H1 (cell line): ENCODE results near the gene CAMK2D. TPM values are rescaled to one million over a fixed set of nuclear protein-coding genes. Genes with fewer than 3 reads are reported as not detected.

Experiments
- CTCF ChIA-PET: fragments of 300-600 bp; sonication (Branson Sonifier 250); formaldehyde crosslinking; loops from one replicate; lab custom pipeline; 2021; ENCODE audit not compliant: partially characterized antibody; lab: Charles Lee
- POLR2A ChIA-PET: fragments of 300-600 bp; sonication (Branson Sonifier 250); formaldehyde crosslinking; loops from one replicate; lab custom pipeline; 2021; ENCODE audit warnings: inconsistent platforms; ENCODE audit not compliant: partially characterized antibody; lab: Charles Lee
- DNase-seq, 2 experiments: peaks; one replicate each; pipeline versions ENCODE4 v3.0.0 to v3.0.0-alpha.2; 2010 to 2022; ENCODE audit warnings: low spot score in 2 of 2, low read depth in 1 of 2, mixed read lengths in 1 of 2
- FAIRE-seq: peaks from 2 replicates; lab custom pipeline; 2011; peaks lifted over from hg19 to GRCh38; lab: Jason Lieb, UNC
- H2AFZ ChIP-seq: 2 replicates; pipeline ENCODE4 v1.8.1; 2012; ENCODE audit warnings: low read length, inconsistent platforms
- H2AK5ac ChIP-seq: 2 replicates; pipeline ENCODE4 v1.6.1; 2013; ENCODE audit warnings: low read depth, low read length
- H2BK120ac ChIP-seq: replicated peaks from 2 replicates; pipeline ENCODE3; 2013; ENCODE audit warnings: low read depth, low read length, inconsistent platforms
- H2BK12ac ChIP-seq: 2 replicates; pipeline ENCODE4 v1.6.1; 2013; ENCODE audit warnings: low read depth, low read length
- H2BK15ac ChIP-seq: 2 replicates; pipeline ENCODE4 v1.6.1; 2013; ENCODE audit warnings: low read length
- H2BK20ac ChIP-seq: 2 replicates; pipeline ENCODE4 v1.6.1; 2013; ENCODE audit warnings: low read length
- H2BK5ac ChIP-seq: 2 replicates; pipeline ENCODE4 v1.6.1; 2013; ENCODE audit warnings: low read depth, low read length
- H3K14ac ChIP-seq: 2 replicates; pipeline ENCODE4 v1.6.1; 2013; ENCODE audit warnings: inconsistent platforms; ENCODE audit not compliant: insufficient read length
- H3K18ac ChIP-seq: 2 replicates; pipeline ENCODE4 v1.6.1; 2013; ENCODE audit warnings: low read length; ENCODE audit errors: extremely low read depth
- H3K23ac ChIP-seq: 2 replicates; pipeline ENCODE4 v1.6.1; 2013; ENCODE audit warnings: inconsistent platforms; ENCODE audit not compliant: insufficient read length
- H3K23me2 ChIP-seq: 2 replicates; pipeline ENCODE4 v1.6.1; 2013; ENCODE audit warnings: low read depth, low read length
- H3K27ac ChIP-seq: 2 replicates; pipeline ENCODE4 v1.6.1; 2011; ENCODE audit warnings: low read depth, low read length, inconsistent platforms
- H3K27me3 ChIP-seq, 4 experiments: replicated peaks in 1 of 4; 1 replicate in 1 of 4; 2 replicates in 3 of 4; pipeline versions ENCODE4 v1.6.1 to v1.8.1; 2011 to 2013; ENCODE audit warnings: low read length in 3 of 4, mild to moderate bottlenecking in 3 of 4, inconsistent platforms in 2 of 4, mixed read lengths in 2 of 4, moderate library complexity in 1 of 4; ENCODE audit not compliant: control insufficient read depth in 3 of 4, insufficient read depth in 3 of 4; ENCODE audit errors: extremely low read depth in 1 of 4
- H3K36me3 ChIP-seq, 4 experiments: 2 replicates each; pipeline versions ENCODE4 v1.6.1 to v1.8.1; 2011 to 2013; ENCODE audit warnings: mild to moderate bottlenecking in 4 of 4, low read length in 3 of 4, moderate library complexity in 2 of 4, control low read depth in 1 of 4, inconsistent platforms in 1 of 4; ENCODE audit not compliant: insufficient read depth in 4 of 4, control insufficient read depth in 2 of 4
- H3K4ac ChIP-seq: replicated peaks from 2 replicates; pipeline ENCODE3; 2013; ENCODE audit warnings: low read length, low read depth, mixed read lengths, inconsistent platforms; ENCODE audit not compliant: insufficient read length
- H3K4me1 ChIP-seq, 4 experiments: replicated peaks in 1 of 4; 1 replicate in 1 of 4; 2 replicates in 3 of 4; pipeline versions ENCODE4 v1.6.1 to v1.8.1; 2011 to 2013; ENCODE audit warnings: low read length in 3 of 4, inconsistent platforms in 2 of 4, mixed read lengths in 1 of 4; ENCODE audit not compliant: insufficient read depth in 4 of 4, control insufficient read depth in 3 of 4
- H3K4me2 ChIP-seq, 2 experiments: 2 replicates each; pipeline versions ENCODE4 v1.6.1 to v1.8.1; 2011 to 2013; ENCODE audit warnings: low read depth in 2 of 2, low read length in 2 of 2, control low read depth in 1 of 2, inconsistent platforms in 1 of 2, mild to moderate bottlenecking in 1 of 2; ENCODE audit not compliant: insufficient read depth in 1 of 2
- H3K4me3 ChIP-seq, 4 experiments: fragments of 200-600, 300-600 bp in 1 of 4; sonication (generic), shearing (Covaris generic), sonication (Bioruptor Twin) in 1 of 4; 2 replicates each; pipeline versions ENCODE4 v1.5.1 to v1.8.1; 2011 to 2016; ENCODE audit warnings: low read length in 4 of 4, low read depth in 3 of 4, control low read depth in 2 of 4, inconsistent platforms in 2 of 4, mild to moderate bottlenecking in 2 of 4, mixed read lengths in 1 of 4, moderate library complexity in 1 of 4; ENCODE audit not compliant: insufficient read depth in 2 of 4; ENCODE audit errors: extremely low read depth in 1 of 4
- H3K56ac ChIP-seq: replicated peaks from 2 replicates; pipeline ENCODE3; 2013; ENCODE audit warnings: low read depth, mild to moderate bottlenecking, mixed read lengths, low read length, inconsistent platforms; ENCODE audit not compliant: insufficient read length
- H3K79me1 ChIP-seq: 2 replicates; pipeline ENCODE4 v1.6.1; 2013; ENCODE audit warnings: low read depth, low read length, control low read depth
- H3K79me2 ChIP-seq, 2 experiments: 2 replicates each; pipeline versions ENCODE4 v1.6.1 to v1.8.1; 2012 to 2013; ENCODE audit warnings: low read length in 2 of 2, mild to moderate bottlenecking in 2 of 2, inconsistent platforms in 1 of 2; ENCODE audit not compliant: insufficient read depth in 2 of 2, control insufficient read depth in 1 of 2
- H3K9ac ChIP-seq, 4 experiments: replicated peaks in 1 of 4; 1 replicate in 1 of 4; 2 replicates in 3 of 4; pipeline versions ENCODE4 v1.6.1 to v1.8.1; 2011 to 2013; ENCODE audit warnings: low read depth in 3 of 4, low read length in 3 of 4, control low read depth in 2 of 4, mild to moderate bottlenecking in 2 of 4, moderate library complexity in 2 of 4, inconsistent platforms in 1 of 4; ENCODE audit errors: extremely low read depth in 1 of 4
- H3K9me3 ChIP-seq, 2 experiments: 2 replicates each; pipeline versions ENCODE4 v1.6.1 to v1.8.1; 2012 to 2013; ENCODE audit warnings: mild to moderate bottlenecking in 2 of 2, moderate library complexity in 2 of 2, control low read depth in 1 of 2, inconsistent platforms in 1 of 2, low read depth in 1 of 2, low read length in 1 of 2, mixed read lengths in 1 of 2; ENCODE audit not compliant: insufficient read depth in 2 of 2
- H4K20me1 ChIP-seq, 2 experiments: replicated peaks in 1 of 2; 2 replicates each; pipeline versions ENCODE3 to v1.8.1; 2011 to 2013; ENCODE audit warnings: inconsistent platforms in 2 of 2, low read length in 2 of 2, mild to moderate bottlenecking in 1 of 2; ENCODE audit not compliant: insufficient read depth in 2 of 2, control insufficient read depth in 1 of 2
- H4K5ac ChIP-seq: 2 replicates; pipeline ENCODE4 v1.6.1; 2013; ENCODE audit warnings: low read length, low read depth, mixed read lengths, inconsistent platforms; ENCODE audit not compliant: insufficient read length
- H4K8ac ChIP-seq: 2 replicates; pipeline ENCODE4 v1.8.0; 2013; ENCODE audit warnings: mild to moderate bottlenecking, moderate library complexity, low read length, inconsistent platforms; ENCODE audit not compliant: insufficient read depth; ENCODE audit errors: extremely low read depth
- H4K91ac ChIP-seq: replicated peaks from 2 replicates; pipeline ENCODE3; 2013; ENCODE audit warnings: low read length, mixed read lengths, inconsistent platforms; ENCODE audit not compliant: insufficient read length
- BACH1 ChIP-seq: IDR thresholded peaks from 2 replicates; pipeline ENCODE4 v1.6.1; 2012; ENCODE audit warnings: low read length, improper control_type of control experiment
- CHD1 ChIP-seq: IDR thresholded peaks from 2 replicates; pipeline ENCODE4 v1.6.1; 2012; ENCODE audit warnings: low read depth, low read length, improper control_type of control experiment
- GABPA ChIP-seq: IDR thresholded peaks from 2 replicates; pipeline ENCODE4 v1.6.1; 2011; ENCODE audit warnings: mild to moderate bottlenecking, low read length, moderate library complexity, borderline replicate concordance; ENCODE audit not compliant: insufficient read depth
- HDAC2 ChIP-seq, 2 experiments: fragments of 300-600 bp in 1 of 2; sonication (generic) in 1 of 2; IDR thresholded peaks; 2 replicates each; pipeline ENCODE4 v1.6.1; 2011 to 2012; ENCODE audit warnings: low read depth in 2 of 2, low read length in 2 of 2, mild to moderate bottlenecking in 2 of 2, moderate library complexity in 2 of 2, borderline replicate concordance in 1 of 2, inconsistent platforms in 1 of 2
- KDM1A ChIP-seq: fragments of 200-600, 300-600 bp; sonication (generic); IDR thresholded peaks from 2 replicates; pipeline ENCODE4 v1.7.1; 2016; ENCODE audit warnings: mild to moderate bottlenecking, low read length, borderline replicate concordance
- KDM4A ChIP-seq: IDR thresholded peaks from one replicate; pipeline ENCODE4 v1.7.1; 2012; ENCODE audit warnings: low read depth, mild to moderate bottlenecking, moderate library complexity, low read length, inconsistent platforms; ENCODE audit not compliant: severe bottlenecking
- SIN3A ChIP-seq, 2 experiments: IDR thresholded peaks in 1 of 2; conservative IDR thresholded peaks in 1 of 2; 2 replicates each; pipeline ENCODE4 v1.6.1; 2011 to 2012; ENCODE audit warnings: low read length in 2 of 2, improper control_type of control experiment in 1 of 2, low read depth in 1 of 2, mild to moderate bottlenecking in 1 of 2
- SIRT6 ChIP-seq: IDR thresholded peaks from one replicate; pipeline ENCODE4 v1.7.1; 2012; ENCODE audit warnings: low read length, inconsistent platforms
- SP2 ChIP-seq: IDR thresholded peaks from 2 replicates; pipeline ENCODE4 v1.6.1; 2012; ENCODE audit warnings: mild to moderate bottlenecking, low read length, inconsistent platforms
- TEAD4 ChIP-seq: IDR thresholded peaks from 2 replicates; pipeline ENCODE4 v1.6.1; 2012; ENCODE audit warnings: low read depth, low read length, inconsistent platforms, mixed read lengths
- YY1 ChIP-seq: IDR thresholded peaks from 2 replicates; pipeline ENCODE4 v1.6.1; 2011; ENCODE audit warnings: low read depth, mild to moderate bottlenecking, low read length
- ZNF274 ChIP-seq: IDR thresholded peaks from 2 replicates; pipeline ENCODE4 v1.7.0; 2012; ENCODE audit warnings: low read length, borderline replicate concordance; ENCODE audit errors: extremely low read depth
- WGBS, 2 experiments: shearing (Covaris generic) in 1 of 2; methylation state at CpG; one replicate each; pipeline versions ENCODE4 v1.1.6 to v1.1.7; 2013 to 2015; ENCODE audit warnings: low lambda C conversion rate in 2 of 2, mixed read lengths in 2 of 2, inconsistent platforms in 1 of 2, low coverage in 1 of 2, missing lambda C conversion rate in 1 of 2; ENCODE audit not compliant: insufficient replicate concordance in 2 of 2, insufficient coverage in 1 of 2, insufficient read length in 1 of 2; ENCODE audit errors: extremely low coverage in 1 of 2, missing lambda C conversion rate in 1 of 2; 5-methylcytosine and 5-hydroxymethylcytosine counted together
- polyA plus RNA-seq, 7 experiments: library from polyadenylated mRNA; depleted of rRNA in 3 of 7; stranded (reverse) in 5 of 7; unstranded in 2 of 7; fragments of >200 nt in 5 of 7; fragments of 200-250 nt in 2 of 7; gene quantifications; 1 replicate in 5 of 7; 2 replicates in 1 of 7; 4 replicates in 1 of 7; pipeline versions ENCODE4 v1.2.1 to v1.2.3, GENCODE V29; 2011 to 2013; ENCODE audit warnings: missing spikeins in 2 of 7, mixed read lengths in 2 of 7
- total RNA-seq: library from RNA; stranded (reverse); fragmentation: NEBNext Ultra II Directional; extraction: Animal tissue kit (Norgen Biotek cat#: 25700); gene quantifications from 2 replicates; pipeline ENCODE4 v1.2.1, GENCODE V29; 2021
- TF ChIP-seq, protein P1 (sequence below): IDR thresholded peaks from 2 replicates; pipeline ENCODE4 v1.6.1; 2012; ENCODE audit warnings: inconsistent platforms

CAMK2D gene
- total and polyA plus RNA-seq, 2 of the 8 experiments (the other 6 are each of a cell fraction or from before 2014, with no cell fraction given): 3.2 to 7.0 TPM

- no peak overlapping the region for H3K18ac ChIP-seq
- no peaks in the 10 kb centered on the region for H3K36me3 ChIP-seq
- no peak overlapping the region for H3K9ac ChIP-seq
- FAIRE-seq (no peak), DNase-seq (no peak)
- H3K4me3 ChIP-seq: no peak overlapping the region
- no peak overlapping the region for H2BK15ac ChIP-seq
- H3K27ac ChIP-seq: no peak overlapping the region
- no peaks in the 10 kb centered on the region for H4K20me1 ChIP-seq
- H3K56ac ChIP-seq: no peak overlapping the region
- H3K9me3 ChIP-seq: no peaks in the 10 kb centered on the region
- no peaks in the 10 kb centered on the region for H3K79me1 ChIP-seq
- POLR2A ChIA-PET: no interaction called here
- no peak overlapping the region for H2AK5ac ChIP-seq
- CTCF ChIA-PET: interaction anchor here (0.8 to 2.0 kb wide), 2 partner anchors 12 to 415 kb away, joined by 3 to 5 read pairs; no protein-coding TSS in a partner anchor
- no peaks in the 10 kb centered on the region for H3K79me2 ChIP-seq
- no peak overlapping the region for H4K91ac ChIP-seq
- H3K4ac ChIP-seq: no peak overlapping the region
- H3K4me2 ChIP-seq: no peak overlapping the region
- H3K14ac ChIP-seq: no peak overlapping the region
- H2BK12ac ChIP-seq: no peak overlapping the region
- H3K23me2 ChIP-seq: no peaks in the 10 kb centered on the region
- H2BK5ac ChIP-seq: no peak overlapping the region
- no peaks in the 10 kb centered on the region for H3K4me1 ChIP-seq
- no peak overlapping the region for H2BK120ac ChIP-seq
- no peak overlapping the region for H2AFZ ChIP-seq
- no peak for TF ChIP-seq KDM1A
- TF ChIP-seq, protein P1, sequence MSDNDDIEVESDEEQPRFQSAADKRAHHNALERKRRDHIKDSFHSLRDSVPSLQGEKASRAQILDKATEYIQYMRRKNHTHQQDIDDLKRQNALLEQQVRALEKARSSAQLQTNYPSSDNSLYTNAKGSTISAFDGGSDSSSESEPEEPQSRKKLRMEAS: no peak
- no peak for TF ChIP-seq SIRT6
- TF ChIP-seq CHD1: no peak
- no peak for TF ChIP-seq TEAD4
- TF ChIP-seq SP2: no peak
- no peak for TF ChIP-seq HDAC2 (IDR thresholded peaks at IDR 0.05; ENCODE audit: borderline replicate concordance in 1 of 2, low read depth in 2 of 2, low read length in 2 of 2)
- no peak for TF ChIP-seq GABPA
- TF ChIP-seq YY1: no peak
- no peak for TF ChIP-seq KDM4A
- TF ChIP-seq BACH1: no peak
- TF ChIP-seq ZNF274: no peak
- TF ChIP-seq SIN3A (conservative IDR thresholded peaks at IDR 0.05 in 1 of 2, IDR thresholded peaks at IDR 0.05 in 1 of 2; ENCODE audit: low read depth in 1 of 2, low read length in 2 of 2): no peak
- 92% methylated on average over 4 of the region's 4 CpGs; no CpG with 5 or more reads in 1 of the 2 experiments for WGBS, 2 experiments
- no peaks in the 10 kb centered on the region for H3K27me3 ChIP-seq
- no peak overlapping the region for H3K23ac ChIP-seq
- no peak overlapping the region for H2BK20ac ChIP-seq
- H4K8ac ChIP-seq: no peak overlapping the region
- no peak overlapping the region for H4K5ac ChIP-seq
Measured at GRCh38 chr4:113677325-113677724, 84.2 kb downstream of the CAMK2D start.
